A673 (cell line): ENCODE measurements around the gene SKAP1. TPM values are rescaled to one million over a fixed set of nuclear protein-coding genes. Genes with fewer than 3 reads are reported as not detected.
"Not testable (repeated sequence)": the region's sequence is repeated elsewhere in the genome, so short reads cannot be mapped to it uniquely, and the experiment has no call there.

ENCODE experiments used
- BruUV-seq: library from RNA; stranded (reverse); fragments of 400-500 nt; replicated peaks from 2 replicates; lab custom pipeline; 2021; lab: Mats Ljungman, UMichigan
- CTCF ChIA-PET: fragments of 300-600 bp; sonication (Branson Sonifier 250); formaldehyde crosslinking; loops from one replicate; lab custom pipeline; 2022; ENCODE audit warnings: antibody characterized with exemption; lab: Charles Lee
- POLR2A ChIA-PET: fragments of 300-600 bp; sonication (Branson Sonifier 250); formaldehyde crosslinking; loops from one replicate; lab custom pipeline; 2022; ENCODE audit warnings: antibody characterized with exemption; ENCODE audit not compliant: low non-redundant PET; lab: Charles Lee
- DNase-seq: peaks from one replicate; pipeline ENCODE4 v3.0.0-alpha.2; 2015; ENCODE audit warnings: low spot score
- H3K27ac ChIP-seq: fragments of 200-600 bp; sonication (generic); 2 replicates; pipeline ENCODE4 v1.5.1; 2016; ENCODE audit warnings: mixed run types, low read depth, mild to moderate bottlenecking, mixed read lengths, antibody characterized with exemption, low read length; ENCODE audit not compliant: poor library complexity, severe bottlenecking
- H3K27me3 ChIP-seq: fragments of 200-600 bp; sonication (generic); replicated peaks from 2 replicates; pipeline ENCODE4 v1.6.1; 2017; ENCODE audit warnings: mixed run types, low read depth, mild to moderate bottlenecking, mixed read lengths, antibody characterized with exemption, low read length; ENCODE audit not compliant: insufficient read depth, poor library complexity
- H3K36me3 ChIP-seq: fragments of 200-600 bp; sonication (generic); 2 replicates; pipeline ENCODE4 v1.6.1; 2016; ENCODE audit warnings: mixed run types, mild to moderate bottlenecking, mixed read lengths, antibody characterized with exemption, low read length; ENCODE audit not compliant: insufficient read depth, poor library complexity, severe bottlenecking
- H3K4me1 ChIP-seq: fragments of 200-600 bp; sonication (generic); 2 replicates; pipeline ENCODE4 v1.6.1; 2017; ENCODE audit warnings: mixed run types, mild to moderate bottlenecking, mixed read lengths, antibody characterized with exemption, low read length; ENCODE audit not compliant: insufficient read depth, poor library complexity, severe bottlenecking
- H3K4me3 ChIP-seq: fragments of 200-600 bp; sonication (generic); 2 replicates; pipeline ENCODE4 v1.5.1; 2016; ENCODE audit warnings: low read depth, mixed run types, mild to moderate bottlenecking, mixed read lengths, low read length; ENCODE audit not compliant: poor library complexity, severe bottlenecking
- H3K9me3 ChIP-seq: fragments of 200-600 bp; sonication (generic); 2 replicates; pipeline ENCODE4 v1.6.1; 2016; ENCODE audit warnings: mixed run types, low read depth, mild to moderate bottlenecking, mixed read lengths, antibody characterized with exemption, low read length; ENCODE audit not compliant: poor library complexity, severe bottlenecking
- CTCF ChIP-seq: fragments of 300-800, 200-600 bp; sonication (generic); conservative IDR thresholded peaks from 2 replicates; pipeline ENCODE4 v1.5.1; 2017; ENCODE audit warnings: low read depth, mild to moderate bottlenecking, antibody characterized with exemption, low read length, moderate library complexity, mixed read lengths
- EZH2 ChIP-seq: fragments of 200-600 bp; sonication (generic); IDR thresholded peaks from 2 replicates; pipeline ENCODE4 v1.6.1; 2017; ENCODE audit warnings: borderline replicate concordance, low read depth, mild to moderate bottlenecking, mixed read lengths, antibody characterized with exemption, low read length; ENCODE audit not compliant: poor library complexity, severe bottlenecking
- intact Hi-C: fragments of 100-400 bp; cut with micrococcal nuclease; formaldehyde crosslinking; loops from one replicate; pipeline ENCODE4 v1.10.0; 2022; ENCODE audit not compliant: unreplicated experiment
- total RNA-seq: library from RNA; stranded (reverse); gene quantifications from 2 replicates; pipeline ENCODE4 v1.2.3, GENCODE V29; 2021

The SKAP1 gene
- total RNA-seq, 1 experiment from 2014 or later, result not detected

- POLR2A ChIA-PET, result interaction anchor here (0.6 kb wide), 1 partner anchor 192 kb away, joined by 5 read pairs; no protein-coding TSS in a partner anchor
- no peak overlapping the region for H3K27ac ChIP-seq
Observed at GRCh38 chr17:48363161-48363560, 66.9 kb downstream of the SKAP1 start.

GRCh38 chr17:48360861-48361633, 69.0 kb downstream of the SKAP1 start:
- intact Hi-C loops, BruUV-seq, H3K27me3 ChIP-seq, H3K4me3 ChIP-seq, CTCF ChIA-PET, H3K27ac ChIP-seq, H3K9me3 ChIP-seq, H3K36me3 ChIP-seq: not testable (repeated sequence)
- H3K4me1 ChIP-seq, result peaks cover 17% of the 10 kb centered on the region
- POLR2A ChIA-PET, result interaction anchor here (0.6 kb wide), 1 partner anchor 77 kb away, joined by 6 read pairs; no protein-coding TSS in a partner anchor
- DNase-seq, result peak; percentile 16

More at GRCh38 chr17:48363161-48363560, 66.9 kb downstream of the SKAP1 start:
- CTCF ChIA-PET, result no interaction called here
- H3K9me3 ChIP-seq, result no peaks in the 10 kb centered on the region
- peaks cover 4% of the 10 kb centered on the region for H3K27me3 ChIP-seq
- no peaks in the 10 kb centered on the region for H3K36me3 ChIP-seq
- H3K4me1 ChIP-seq, result peaks cover 17% of the 10 kb centered on the region
- no TSS peak for BruUV-seq
- no peak overlapping the region for H3K4me3 ChIP-seq
- intact Hi-C loops, result no loop called here
- DNase-seq, result no peak
- no peak for TF ChIP-seq CTCF
- no peak for TF ChIP-seq EZH2

- Histone ChIP-seq H3K4me1 (peaks cover 11% of the 10 kb centered on the region), H3K27me3 (peaks cover 3% of the 10 kb centered on the region), H3K36me3 (no peaks in the 10 kb centered on the region), H3K9me3 (no peaks in the 10 kb centered on the region), H3K27ac (no peak overlapping the region), H3K4me3 (no peak overlapping the region)
- no TSS peak for BruUV-seq
- POLR2A ChIA-PET, result no interaction called here
- intact Hi-C loops, result no loop called here
- CTCF ChIA-PET, result no interaction called here
- DNase-seq, result no peak
- TF ChIP-seq CTCF (no peak), EZH2 (no peak)
Observed at GRCh38 chr17:48357779-48358602, 72.0 kb downstream of the SKAP1 start.
